Measurements from ENCODE around the gene ELOA. TPM values are rescaled to one million over a fixed set of nuclear protein-coding genes. Genes with fewer than 3 reads are reported as not detected.

The ELOA gene
- total and polyA plus RNA-seq, 9 of the 15 experiments (the other 6 are each of a cell fraction or from before 2014, with no cell fraction given) = 31.9 to 98.6 (median 61.3) TPM

GRCh38 chr1:23800400-23801337 lies 57.4 kb downstream of the ELOA start, which contains the start of gene GALE (continued):
- no peak for TF ChIP-seq SIX5 (IDR thresholded peaks at IDR 0.05; ENCODE audit: borderline replicate concordance in 1 of 2, insufficient read depth in 1 of 2, low read depth in 1 of 2, low read length in 2 of 2)
- no peak for TF ChIP-seq ZNF41 (CRISPR knock-in tag; conservative IDR thresholded peaks at IDR 0.05)
- TF ChIP-seq FOXJ3 (CRISPR knock-in tag; IDR thresholded peaks at IDR 0.05) = no peak
- TF ChIP-seq ATF7 (IDR thresholded peaks at IDR 0.05) = peak; percentile 83
- no peak for TF ChIP-seq ELK3 (CRISPR knock-in tag; IDR thresholded peaks at IDR 0.05)
- TF ChIP-seq CBFB (CRISPR knock-in tag; IDR thresholded peaks at IDR 0.05) = no peak; the same call in 1 of the 2 replicates
- TF ChIP-seq ARID3B (CRISPR knock-in tag; IDR thresholded peaks at IDR 0.05; ENCODE audit: borderline replicate concordance) = no peak
- TF ChIP-seq POLR2A (conservative IDR thresholded peaks at IDR 0.05) = peak; percentile 89
- TF ChIP-seq KLF10 (CRISPR knock-in tag; IDR thresholded peaks at IDR 0.05) = no peak
- TF ChIP-seq PPARD (CRISPR knock-in tag; IDR thresholded peaks at IDR 0.05) = no peak
- peak in 1 of 2 experiments; percentile 34; a peak in 2 of 4 replicates for TF ChIP-seq TRIM24 (IDR thresholded peaks at IDR 0.05)
- TF ChIP-seq ZFP36 (IDR thresholded peaks at IDR 0.05; ENCODE audit: low read depth, low read length, partially characterized antibody) = no peak
- peak; percentile 90 for TF ChIP-seq MXI1 (IDR thresholded peaks at IDR 0.05; ENCODE audit: low read depth, low read length)
- no peak for TF ChIP-seq POLR2H (tag; IDR thresholded peaks at IDR 0.05; ENCODE audit: low read depth)
- no peak for TF ChIP-seq RBM15 (IDR thresholded peaks at IDR 0.05; ENCODE audit: insufficient read depth, low read length)
- TF ChIP-seq ZNF395 (CRISPR knock-in tag; IDR thresholded peaks at IDR 0.05) = no peak; the same call in 1 of the 2 replicates
- no peak for TF ChIP-seq GATA2 (CRISPR knock-in tag; IDR thresholded peaks at IDR 0.05)
- no peak for TF ChIP-seq CREB3 (tag; conservative IDR thresholded peaks at IDR 0.05; ENCODE audit: low read depth)
- no peak for TF ChIP-seq PRDM10 (IDR thresholded peaks at IDR 0.05; ENCODE audit: partially characterized antibody)

Data from K562 (cell line).